IMR-90 (cell line): ENCODE results near the gene RRAGD.

Experiments
- BHLHE40 ChIP-seq: fragments of 150-350 bp; IDR thresholded peaks from 2 replicates; pipeline ENCODE4 v1.6.1; 2016; ENCODE audit warnings: mild to moderate bottlenecking, low read depth, low read length
- FOS ChIP-seq: fragments of 150-350 bp; IDR thresholded peaks from 2 replicates; pipeline ENCODE4 v1.6.1; 2016; ENCODE audit warnings: low read depth, low read length
- MAFK ChIP-seq: IDR thresholded peaks from 2 replicates; pipeline ENCODE4 v1.6.1; 2012; ENCODE audit warnings: low read depth, low read length, improper control_type of control experiment
- MAZ ChIP-seq: IDR thresholded peaks from 2 replicates; pipeline ENCODE4 v1.6.1; 2012; ENCODE audit warnings: low read depth, mild to moderate bottlenecking, low read length, improper control_type of control experiment, moderate library complexity, borderline replicate concordance
- POLR2A ChIP-seq: IDR thresholded peaks from 2 replicates; pipeline ENCODE4 v1.6.1; 2012; ENCODE audit warnings: mild to moderate bottlenecking, low read depth, low read length
- RAD21 ChIP-seq: IDR thresholded peaks from 2 replicates; pipeline ENCODE4 v1.6.1; 2012; ENCODE audit warnings: low read length, improper control_type of control experiment
- RFX5 ChIP-seq: IDR thresholded peaks from 2 replicates; pipeline ENCODE4 v1.8.0; 2012; ENCODE audit warnings: low read depth, mild to moderate bottlenecking, low read length, moderate library complexity
- TF ChIP-seq, protein P1 (sequence below): conservative IDR thresholded peaks from 2 replicates; pipeline ENCODE4 v1.5.1; 2012; ENCODE audit warnings: mild to moderate bottlenecking, low read depth, low read length, improper control_type of control experiment
- TF ChIP-seq, protein P2 (sequence below): fragments of 150-350 bp; IDR thresholded peaks from 2 replicates; pipeline ENCODE4 v1.6.1; 2017; ENCODE audit warnings: mild to moderate bottlenecking, antibody characterized with exemption, low read length, low read depth

DNA sequence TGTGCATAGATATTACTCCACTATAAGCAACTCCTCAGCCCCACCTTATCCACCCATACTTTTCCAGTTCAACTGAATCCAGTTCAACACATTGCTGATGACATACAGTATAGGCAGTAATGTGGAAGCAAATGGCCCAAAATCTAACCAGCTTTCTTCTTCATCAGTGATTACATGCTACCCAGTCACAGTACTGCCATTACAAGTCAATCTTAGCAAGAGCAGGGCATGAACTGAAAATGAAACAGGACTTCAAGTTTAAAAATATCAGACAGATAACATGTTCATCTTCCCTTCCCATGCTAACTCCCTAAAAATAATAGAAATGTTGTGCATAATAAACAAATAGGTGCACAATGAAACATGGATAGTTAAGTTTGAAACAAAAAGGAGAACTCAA is 19.2 kb downstream of the RRAGD start:
- TF ChIP-seq POLR2A (no peak), RFX5 (no peak), MAFK (no peak), FOS (no peak), RAD21 (no peak), MAZ (no peak), BHLHE40 (no peak)
- TF ChIP-seq, protein P1, sequence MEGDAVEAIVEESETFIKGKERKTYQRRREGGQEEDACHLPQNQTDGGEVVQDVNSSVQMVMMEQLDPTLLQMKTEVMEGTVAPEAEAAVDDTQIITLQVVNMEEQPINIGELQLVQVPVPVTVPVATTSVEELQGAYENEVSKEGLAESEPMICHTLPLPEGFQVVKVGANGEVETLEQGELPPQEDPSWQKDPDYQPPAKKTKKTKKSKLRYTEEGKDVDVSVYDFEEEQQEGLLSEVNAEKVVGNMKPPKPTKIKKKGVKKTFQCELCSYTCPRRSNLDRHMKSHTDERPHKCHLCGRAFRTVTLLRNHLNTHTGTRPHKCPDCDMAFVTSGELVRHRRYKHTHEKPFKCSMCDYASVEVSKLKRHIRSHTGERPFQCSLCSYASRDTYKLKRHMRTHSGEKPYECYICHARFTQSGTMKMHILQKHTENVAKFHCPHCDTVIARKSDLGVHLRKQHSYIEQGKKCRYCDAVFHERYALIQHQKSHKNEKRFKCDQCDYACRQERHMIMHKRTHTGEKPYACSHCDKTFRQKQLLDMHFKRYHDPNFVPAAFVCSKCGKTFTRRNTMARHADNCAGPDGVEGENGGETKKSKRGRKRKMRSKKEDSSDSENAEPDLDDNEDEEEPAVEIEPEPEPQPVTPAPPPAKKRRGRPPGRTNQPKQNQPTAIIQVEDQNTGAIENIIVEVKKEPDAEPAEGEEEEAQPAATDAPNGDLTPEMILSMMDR: no peak
- TF ChIP-seq, protein P2, sequence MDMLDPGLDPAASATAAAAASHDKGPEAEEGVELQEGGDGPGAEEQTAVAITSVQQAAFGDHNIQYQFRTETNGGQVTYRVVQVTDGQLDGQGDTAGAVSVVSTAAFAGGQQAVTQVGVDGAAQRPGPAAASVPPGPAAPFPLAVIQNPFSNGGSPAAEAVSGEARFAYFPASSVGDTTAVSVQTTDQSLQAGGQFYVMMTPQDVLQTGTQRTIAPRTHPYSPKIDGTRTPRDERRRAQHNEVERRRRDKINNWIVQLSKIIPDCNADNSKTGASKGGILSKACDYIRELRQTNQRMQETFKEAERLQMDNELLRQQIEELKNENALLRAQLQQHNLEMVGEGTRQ: no peak
